ENCODE data around the gene NUP155. TPM values are rescaled to one million over a fixed set of nuclear protein-coding genes. Genes with fewer than 3 reads are reported as not detected.

The NUP155 gene
- total and polyA plus RNA-seq, 2 of the 4 experiments (the other 2 are of a cell fraction): 7.5 to 43.9 TPM

DNA sequence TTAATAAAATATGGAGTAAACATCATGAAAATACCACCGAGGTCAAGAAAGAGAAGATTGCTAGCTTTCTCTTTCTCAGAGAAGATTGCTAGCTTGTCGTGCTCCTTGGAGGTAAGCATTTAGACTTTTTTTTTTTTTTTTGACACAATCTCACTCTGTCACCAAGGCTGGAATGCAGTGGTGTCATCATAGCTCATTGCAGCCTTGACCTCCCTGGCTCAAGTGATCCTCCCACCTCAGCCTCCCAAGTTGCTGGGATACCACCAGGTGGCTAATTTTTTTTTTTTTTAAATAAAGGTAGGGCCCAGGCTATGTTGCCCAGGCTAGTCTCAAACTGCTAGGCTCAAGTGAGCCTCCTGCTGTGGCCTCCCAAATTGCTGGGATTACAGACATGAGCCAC is 95.4 kb downstream of the NUP155 start:
- no peak overlapping the region for H3K23ac ChIP-seq (ENCODE audit: low read depth, low read length)
- no peaks in the 10 kb centered on the region for H3K9me1 ChIP-seq (ENCODE audit: insufficient read depth, low read length)
- no peaks in the 10 kb centered on the region for H3K79me1 ChIP-seq (ENCODE audit: low read depth in 1 of 2, low read length in 2 of 2)
- CTCF ChIA-PET: no interaction called here
- no peak overlapping the region for H2BK120ac ChIP-seq (ENCODE audit: low read depth, low read length)
- H3K4me2 ChIP-seq (ENCODE audit: low read depth, low read length): no peak overlapping the region
- no peaks in the 10 kb centered on the region for H3K36me3 ChIP-seq (ENCODE audit: control insufficient read depth, insufficient read depth, low read length)
- no peak overlapping the region for H4K91ac ChIP-seq (ENCODE audit: insufficient read depth, low read depth, low read length)
- in situ Hi-C loops (cut with MboI; ENCODE audit: low sequenced_read_pairs): no loop called here
- H3K27me3 ChIP-seq (ENCODE audit: control insufficient read depth, insufficient read depth, low read length): no peaks in the 10 kb centered on the region
- H4K8ac ChIP-seq (ENCODE audit: low read depth in 2 of 2, low read length in 2 of 2): no peak overlapping the region
- whole genome bisulfite sequencing, 2 experiments (ENCODE audit: extremely low coverage in 2 of 2, insufficient read length in 1 of 2): no CpG with 5 or more reads among the region's 2 CpGs
- H3K4me3 ChIP-seq (ENCODE audit: insufficient read depth, low read depth, low read length): no peak overlapping the region
- no peak overlapping the region for H2BK5ac ChIP-seq (ENCODE audit: low read depth, low read length, poor library complexity, severe bottlenecking)
- H3K27ac ChIP-seq (ENCODE audit: insufficient read depth, low read length): no peak overlapping the region
- H3K18ac ChIP-seq (ENCODE audit: low read depth, low read length): no peak overlapping the region
- no TSS peak for BruUV-seq (replicated peaks)
- TF ChIP-seq, protein P1, sequence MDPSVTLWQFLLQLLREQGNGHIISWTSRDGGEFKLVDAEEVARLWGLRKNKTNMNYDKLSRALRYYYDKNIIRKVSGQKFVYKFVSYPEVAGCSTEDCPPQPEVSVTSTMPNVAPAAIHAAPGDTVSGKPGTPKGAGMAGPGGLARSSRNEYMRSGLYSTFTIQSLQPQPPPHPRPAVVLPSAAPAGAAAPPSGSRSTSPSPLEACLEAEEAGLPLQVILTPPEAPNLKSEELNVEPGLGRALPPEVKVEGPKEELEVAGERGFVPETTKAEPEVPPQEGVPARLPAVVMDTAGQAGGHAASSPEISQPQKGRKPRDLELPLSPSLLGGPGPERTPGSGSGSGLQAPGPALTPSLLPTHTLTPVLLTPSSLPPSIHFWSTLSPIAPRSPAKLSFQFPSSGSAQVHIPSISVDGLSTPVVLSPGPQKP (IDR thresholded peaks at IDR 0.05; ENCODE audit: borderline replicate concordance, low read depth, low read length): no peak
- TF ChIP-seq SMC3 (IDR thresholded peaks at IDR 0.05; ENCODE audit: low read depth, low read length) (no peak), POLR2A (IDR thresholded peaks at IDR 0.05; ENCODE audit: low read depth, low read length) (no peak), RAD21 (IDR thresholded peaks at IDR 0.05; ENCODE audit: low read length) (no peak), RFX5 (IDR thresholded peaks at IDR 0.05; ENCODE audit: low read depth, low read length) (no peak), BHLHE40 (IDR thresholded peaks at IDR 0.05; ENCODE audit: low read depth, low read length) (no peak), NFE2L2 (IDR thresholded peaks at IDR 0.05; ENCODE audit: low read depth, low read length) (no peak), FOS (IDR thresholded peaks at IDR 0.05; ENCODE audit: low read depth, low read length) (no peak), MAFK (IDR thresholded peaks at IDR 0.05; ENCODE audit: low read depth, low read length) (no peak), MAZ (IDR thresholded peaks at IDR 0.05; ENCODE audit: borderline replicate concordance, low read depth, low read length) (no peak), CEBPB (IDR thresholded peaks at IDR 0.05; ENCODE audit: low read depth, low read length) (no peak), CHD1 (IDR thresholded peaks at IDR 0.05; ENCODE audit: low read depth, low read length) (no peak), RCOR1 (IDR thresholded peaks at IDR 0.05; ENCODE audit: insufficient replicate concordance, low read length) (no peak)
- TF ChIP-seq, protein P2, sequence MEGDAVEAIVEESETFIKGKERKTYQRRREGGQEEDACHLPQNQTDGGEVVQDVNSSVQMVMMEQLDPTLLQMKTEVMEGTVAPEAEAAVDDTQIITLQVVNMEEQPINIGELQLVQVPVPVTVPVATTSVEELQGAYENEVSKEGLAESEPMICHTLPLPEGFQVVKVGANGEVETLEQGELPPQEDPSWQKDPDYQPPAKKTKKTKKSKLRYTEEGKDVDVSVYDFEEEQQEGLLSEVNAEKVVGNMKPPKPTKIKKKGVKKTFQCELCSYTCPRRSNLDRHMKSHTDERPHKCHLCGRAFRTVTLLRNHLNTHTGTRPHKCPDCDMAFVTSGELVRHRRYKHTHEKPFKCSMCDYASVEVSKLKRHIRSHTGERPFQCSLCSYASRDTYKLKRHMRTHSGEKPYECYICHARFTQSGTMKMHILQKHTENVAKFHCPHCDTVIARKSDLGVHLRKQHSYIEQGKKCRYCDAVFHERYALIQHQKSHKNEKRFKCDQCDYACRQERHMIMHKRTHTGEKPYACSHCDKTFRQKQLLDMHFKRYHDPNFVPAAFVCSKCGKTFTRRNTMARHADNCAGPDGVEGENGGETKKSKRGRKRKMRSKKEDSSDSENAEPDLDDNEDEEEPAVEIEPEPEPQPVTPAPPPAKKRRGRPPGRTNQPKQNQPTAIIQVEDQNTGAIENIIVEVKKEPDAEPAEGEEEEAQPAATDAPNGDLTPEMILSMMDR (conservative IDR thresholded peaks at IDR 0.05; ENCODE audit: low read depth, low read length): no peak
- TF ChIP-seq, protein P3, sequence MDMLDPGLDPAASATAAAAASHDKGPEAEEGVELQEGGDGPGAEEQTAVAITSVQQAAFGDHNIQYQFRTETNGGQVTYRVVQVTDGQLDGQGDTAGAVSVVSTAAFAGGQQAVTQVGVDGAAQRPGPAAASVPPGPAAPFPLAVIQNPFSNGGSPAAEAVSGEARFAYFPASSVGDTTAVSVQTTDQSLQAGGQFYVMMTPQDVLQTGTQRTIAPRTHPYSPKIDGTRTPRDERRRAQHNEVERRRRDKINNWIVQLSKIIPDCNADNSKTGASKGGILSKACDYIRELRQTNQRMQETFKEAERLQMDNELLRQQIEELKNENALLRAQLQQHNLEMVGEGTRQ (IDR thresholded peaks at IDR 0.05; ENCODE audit: low read depth, low read length): no peak
- peaks cover 7% of the 10 kb centered on the region for H3K9me3 ChIP-seq (ENCODE audit: control insufficient read depth, insufficient read depth, low read length)
- H3K4ac ChIP-seq (ENCODE audit: low read depth, low read length): no peak overlapping the region
- no peak overlapping the region for H3K14ac ChIP-seq (replicated peaks; ENCODE audit: low read depth, low read length)
- H4K5ac ChIP-seq (ENCODE audit: low read depth, low read length): no peak overlapping the region
- H2AFZ ChIP-seq (replicated peaks; ENCODE audit: low read length, poor library complexity): no peak overlapping the region
- H4K20me1 ChIP-seq (ENCODE audit: insufficient read depth, low read length): no peaks in the 10 kb centered on the region
- H2BK20ac ChIP-seq (ENCODE audit: low read depth, low read length): no peak overlapping the region
- no peak overlapping the region for H3K56ac ChIP-seq (ENCODE audit: extremely low read depth, insufficient read depth, low read length)
- DNase-seq (no peak), ATAC-seq (ENCODE audit: low read depth) (no peak)
- H3K9ac ChIP-seq (ENCODE audit: low read depth, low read length): no peak overlapping the region
- dilution Hi-C loops (cut with HindIII; ENCODE audit: low sequenced_read_pairs, unreplicated experiment): no loop called here
- no peak overlapping the region for H2AK5ac ChIP-seq (ENCODE audit: low read depth, low read length)
- H2AK9ac ChIP-seq (replicated peaks; ENCODE audit: low read depth, low read length, poor library complexity): no peak overlapping the region
- POLR2A ChIA-PET (ENCODE audit: unreplicated experiment): no interaction called here
- H3K4me1 ChIP-seq (ENCODE audit: control insufficient read depth, insufficient read depth, low read length): no peaks in the 10 kb centered on the region
- no peak overlapping the region for H2BK15ac ChIP-seq (ENCODE audit: low read depth, low read length)
- intact Hi-C loops (cut with micrococcal nuclease): no loop called here

Data from IMR-90 (cell line).